ENCODE measurements around the gene LIMS1.
"Not testable (repeated sequence)": the region's sequence is repeated elsewhere in the genome, so short reads cannot be mapped to it uniquely, and the experiment has no call there.

LIMS1 gene

DNA sequence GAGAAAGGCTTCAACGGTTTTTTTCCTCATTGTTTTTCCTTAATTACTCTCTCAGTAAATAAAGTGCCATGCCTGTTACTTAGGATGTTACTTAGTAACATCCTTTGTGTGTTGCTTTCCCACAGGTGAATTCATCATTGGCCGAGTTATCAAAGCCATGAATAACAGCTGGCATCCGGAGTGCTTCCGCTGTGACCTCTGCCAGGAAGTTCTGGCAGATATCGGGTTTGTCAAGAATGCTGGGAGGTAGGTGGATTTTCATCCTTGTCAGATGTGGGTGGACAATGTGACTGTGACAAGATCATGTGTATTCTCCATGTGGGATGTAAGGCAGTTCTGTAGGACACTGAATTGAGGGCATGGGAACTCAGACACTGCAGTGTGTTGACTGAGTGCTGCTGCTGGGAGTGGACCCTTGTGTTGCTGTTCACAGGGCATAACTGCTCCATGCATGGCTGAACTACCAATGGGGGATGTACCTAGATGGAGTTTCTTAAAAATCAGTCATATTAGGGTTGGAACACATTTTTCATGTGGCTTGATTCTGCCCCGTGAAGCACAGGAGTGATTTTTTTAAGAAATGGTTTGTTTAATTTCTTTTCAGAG, 138.0 kb downstream of the LIMS1 start:
- in situ Hi-C loops (cut with HindIII; ENCODE audit: low pct_ligation_motif_present, low pct_unique_long_range_greater_than_20kb, low sequenced_read_pairs); DNase-seq: not testable (repeated sequence)

DNA sequence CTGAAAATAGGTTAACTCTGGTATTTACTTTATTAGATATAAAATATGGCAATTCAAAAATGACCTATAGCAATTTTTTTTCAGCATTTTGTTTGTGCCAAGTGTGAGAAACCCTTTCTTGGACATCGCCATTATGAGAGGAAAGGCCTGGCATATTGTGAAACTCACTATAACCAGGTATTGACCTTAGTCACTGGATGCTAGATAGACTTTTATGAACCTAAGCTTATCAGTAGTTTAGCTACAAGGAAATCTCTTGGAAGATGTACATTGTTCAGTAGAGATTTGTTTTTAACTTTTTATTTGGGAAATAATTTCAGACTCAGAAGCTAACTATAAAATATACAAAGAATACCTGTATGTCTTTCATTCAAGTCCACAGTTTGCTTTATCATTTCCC, 142.3 kb downstream of the LIMS1 start:
- in situ Hi-C loops (cut with HindIII; ENCODE audit: low pct_ligation_motif_present, low pct_unique_long_range_greater_than_20kb, low sequenced_read_pairs); DNase-seq: not testable (repeated sequence)

DNA sequence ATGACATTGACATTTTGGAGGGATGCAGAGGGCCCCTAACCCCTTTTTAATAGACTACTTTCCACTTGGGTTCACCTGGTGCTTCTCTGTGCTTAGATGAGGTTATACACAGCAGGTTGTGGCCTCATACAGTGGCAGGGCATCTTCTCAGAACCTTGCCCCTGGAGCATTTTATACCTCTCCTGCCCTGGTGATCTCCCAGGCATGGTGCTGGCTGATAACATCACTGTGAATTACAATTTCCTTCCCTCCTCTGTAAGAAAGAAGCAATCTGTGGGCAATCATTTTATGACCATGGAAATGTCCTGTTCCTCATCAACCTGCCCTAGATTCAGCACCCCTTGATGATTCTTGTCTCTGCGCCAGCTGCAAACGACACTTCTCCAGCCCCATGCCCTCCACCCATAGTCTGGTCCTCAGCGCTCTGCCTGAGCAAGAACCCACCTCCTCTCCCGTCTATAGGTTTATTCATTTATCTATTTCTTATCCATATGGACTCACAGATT, 143.0 kb downstream of the LIMS1 start:
- in situ Hi-C loops (cut with HindIII; ENCODE audit: low pct_ligation_motif_present, low pct_unique_long_range_greater_than_20kb, low sequenced_read_pairs); DNase-seq: not testable (repeated sequence)

DNA sequence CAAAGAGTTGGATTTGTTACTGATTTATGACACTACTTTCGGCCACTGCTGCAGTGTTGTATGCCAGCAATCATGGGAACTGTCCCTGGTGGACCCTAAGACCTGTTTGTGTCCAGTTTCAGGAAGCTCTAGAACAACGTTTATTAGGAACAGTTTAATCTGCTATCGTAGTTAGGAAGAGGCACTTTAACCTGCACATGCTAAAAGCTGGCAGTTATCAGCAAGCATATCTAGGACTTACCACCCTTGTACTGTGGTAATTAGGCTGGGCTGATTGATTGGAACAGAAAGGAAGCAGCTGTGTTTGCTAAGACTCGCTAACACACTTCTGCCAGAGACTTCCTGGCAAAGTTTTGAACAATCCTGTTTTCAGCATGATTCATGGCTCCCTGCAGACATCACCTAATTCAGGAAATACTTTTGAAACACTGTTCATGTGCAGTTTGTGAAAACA, 144.0 kb downstream of the LIMS1 start:
- DNase-seq; in situ Hi-C loops (cut with HindIII; ENCODE audit: low pct_ligation_motif_present, low pct_unique_long_range_greater_than_20kb, low sequenced_read_pairs): not testable (repeated sequence)

DNA sequence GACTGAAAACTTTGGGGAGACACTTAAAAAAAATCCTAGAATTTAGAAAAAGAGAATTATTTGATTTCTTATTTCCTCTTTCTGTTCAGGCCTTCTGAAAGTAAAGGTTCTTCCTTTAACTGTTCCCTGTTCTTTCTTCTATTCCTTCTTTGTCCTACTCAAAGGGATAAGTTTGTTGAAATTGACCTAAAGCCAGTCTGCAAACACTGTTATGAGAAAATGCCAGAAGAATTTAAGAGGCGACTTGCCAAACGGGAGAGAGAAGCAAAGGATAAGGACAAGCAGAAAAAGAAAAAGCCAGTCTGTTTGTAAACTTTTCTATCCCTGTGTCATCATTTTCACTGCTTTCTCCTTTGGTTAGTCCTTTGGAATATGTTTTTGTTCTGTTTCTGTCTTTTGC, 146.5 kb downstream of the LIMS1 start:
- in situ Hi-C loops (cut with HindIII; ENCODE audit: low pct_ligation_motif_present, low pct_unique_long_range_greater_than_20kb, low sequenced_read_pairs); DNase-seq: not testable (repeated sequence)

DNA sequence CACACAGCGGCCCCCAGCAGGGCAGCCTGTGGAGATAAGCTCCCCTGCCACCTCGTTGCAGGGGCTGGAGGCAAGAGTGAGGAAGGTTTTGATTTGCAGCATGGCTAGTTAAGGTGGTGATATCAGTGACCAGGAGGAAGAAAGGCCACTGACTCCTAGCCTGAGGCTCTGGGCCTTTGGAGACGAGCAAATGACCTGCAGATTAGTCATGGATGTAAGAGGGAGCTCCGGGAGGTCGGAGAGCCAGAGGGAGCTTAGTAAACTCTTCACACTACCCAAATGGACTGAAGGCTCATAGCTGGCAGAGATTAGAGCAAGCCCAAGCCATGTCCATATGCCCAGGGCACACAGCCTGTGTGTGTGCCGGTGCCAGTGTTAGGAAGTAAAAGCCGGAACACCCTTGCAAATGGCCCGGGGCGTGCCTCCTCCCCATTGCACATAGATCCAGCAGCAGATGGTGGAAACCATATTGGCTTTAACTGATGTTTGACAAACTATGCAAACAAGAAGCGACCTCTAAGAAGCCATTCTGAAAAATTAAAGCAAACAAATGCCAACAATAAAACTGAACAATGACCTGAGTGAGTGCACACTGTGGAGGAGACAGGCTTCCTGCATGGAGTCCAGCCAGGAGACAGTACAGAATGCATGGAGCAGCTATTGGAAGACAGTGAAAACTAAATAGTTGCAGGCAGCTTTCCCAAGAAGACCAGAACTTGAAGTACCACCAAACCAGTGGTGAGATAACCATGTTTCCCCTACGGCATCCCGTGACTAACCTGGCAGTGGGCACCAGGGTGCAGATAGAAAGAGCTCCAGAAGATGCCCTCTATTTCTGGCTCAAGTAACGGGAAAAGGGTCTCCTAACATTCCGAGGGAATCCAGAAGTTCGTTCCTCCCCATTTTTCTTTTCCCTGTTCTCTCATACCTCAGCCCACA, 154.8 kb downstream of the LIMS1 start:
- in situ Hi-C loops (cut with HindIII; ENCODE audit: low pct_ligation_motif_present, low pct_unique_long_range_greater_than_20kb, low sequenced_read_pairs) = not testable (repeated sequence)

DNA sequence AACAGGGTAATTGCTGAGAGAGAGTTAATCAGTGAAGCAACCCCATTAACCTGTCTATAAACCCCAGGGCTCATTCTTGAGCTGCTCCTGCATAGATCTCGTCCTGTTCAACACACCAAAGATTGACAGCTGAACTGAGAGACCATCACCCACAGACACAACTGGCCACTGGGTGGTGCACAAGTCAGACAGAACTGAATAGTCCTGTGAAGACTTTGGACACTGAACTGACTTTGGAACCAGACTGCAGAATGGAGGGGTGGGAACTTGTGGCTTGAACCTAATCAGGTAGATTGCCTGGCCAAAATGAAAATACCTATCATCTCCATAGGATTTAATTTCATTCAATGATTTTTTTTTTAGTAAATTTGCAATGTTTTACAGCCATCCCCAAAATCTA, 155.7 kb downstream of the LIMS1 start:
- in situ Hi-C loops (cut with HindIII; ENCODE audit: low pct_ligation_motif_present, low pct_unique_long_range_greater_than_20kb, low sequenced_read_pairs) = not testable (repeated sequence)

More for the DNA sequence above, 154.8 kb downstream of the LIMS1 start:
- peak; percentile 21 for DNase-seq

DNA sequence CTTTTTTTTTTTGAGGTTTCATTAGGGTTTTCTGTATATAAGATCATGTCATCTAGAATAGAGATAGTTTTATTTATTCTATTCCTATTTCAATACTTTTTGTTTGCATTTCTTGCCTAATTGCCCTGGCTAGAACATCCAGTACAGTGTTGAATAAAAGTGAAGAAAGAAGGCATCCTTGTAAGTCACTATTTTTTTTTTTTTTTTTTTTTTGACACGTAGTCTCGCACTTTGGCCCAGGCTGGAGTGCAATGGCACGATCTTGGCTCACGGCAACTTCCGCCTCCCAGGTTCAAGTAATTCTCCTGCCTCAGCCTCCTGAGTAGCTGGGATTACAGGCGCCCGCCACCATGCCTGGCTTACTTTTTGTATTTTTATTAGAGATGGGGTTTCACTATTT, 157.2 kb downstream of the LIMS1 start:
- no peak for DNase-seq
- in situ Hi-C loops (cut with HindIII; ENCODE audit: low pct_ligation_motif_present, low pct_unique_long_range_greater_than_20kb, low sequenced_read_pairs) = no loop called here

More for the DNA sequence above, 155.7 kb downstream of the LIMS1 start:
- DNase-seq = not testable (repeated sequence)

DNA sequence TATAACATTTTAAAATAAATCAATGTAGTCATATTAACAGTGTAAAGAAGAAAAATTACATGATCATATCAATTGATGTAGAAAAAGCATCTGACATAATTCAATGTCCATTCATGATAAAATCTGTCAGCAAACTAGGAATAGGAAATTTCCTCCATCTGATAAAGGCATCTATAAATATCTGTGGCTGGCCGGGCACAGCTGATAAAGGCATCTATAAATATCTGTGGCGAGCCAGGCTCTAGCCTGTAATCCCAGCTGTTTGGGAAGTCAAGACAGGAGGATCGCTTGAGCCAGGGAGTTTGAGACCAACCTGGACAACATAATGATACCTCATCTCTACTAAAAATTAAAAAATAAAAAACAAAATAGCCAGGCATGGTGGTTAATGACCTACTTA, 166.9 kb downstream of the LIMS1 start:
- DNase-seq = no peak
- in situ Hi-C loops (cut with HindIII; ENCODE audit: low pct_ligation_motif_present, low pct_unique_long_range_greater_than_20kb, low sequenced_read_pairs) = no loop called here

DNA sequence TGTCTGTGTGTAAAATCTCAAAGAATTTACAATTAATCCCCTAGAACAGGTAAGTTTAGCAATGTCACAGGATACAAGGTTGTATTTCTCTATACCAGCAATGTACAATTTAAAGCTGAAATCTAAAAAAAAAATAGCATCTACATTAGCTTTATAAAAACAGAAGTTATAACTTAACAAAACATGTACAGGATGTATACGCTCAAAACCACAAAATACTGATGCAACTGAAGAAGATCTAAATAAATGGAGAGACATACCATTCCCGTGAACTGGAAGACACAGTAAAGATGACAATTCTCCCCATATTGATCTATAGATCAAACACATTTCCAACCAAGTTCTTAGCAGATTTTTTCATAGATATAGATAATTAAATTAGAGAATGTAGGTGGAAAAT, 167.5 kb downstream of the LIMS1 start:
- in situ Hi-C loops (cut with HindIII; ENCODE audit: low pct_ligation_motif_present, low pct_unique_long_range_greater_than_20kb, low sequenced_read_pairs) = no loop called here
- DNase-seq = no peak

DNA sequence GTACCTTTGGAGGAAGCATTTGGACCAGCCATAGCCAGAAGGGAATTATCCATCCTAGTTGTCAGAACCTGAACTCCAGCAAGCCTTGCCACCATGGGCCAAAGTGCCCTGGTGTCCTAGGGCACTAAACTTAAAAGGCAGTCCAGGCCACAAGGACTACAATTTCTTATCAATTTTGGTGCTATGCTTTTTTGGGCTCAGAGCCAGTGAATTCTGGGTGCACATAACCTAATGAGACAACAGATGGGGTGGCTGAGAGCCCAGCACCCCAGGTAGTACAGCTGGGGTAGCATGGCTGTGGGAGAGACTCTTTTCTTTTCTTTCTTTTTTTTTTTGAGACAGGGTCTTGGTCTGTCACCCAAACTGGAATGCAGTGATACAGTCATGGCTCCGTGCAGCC, 170.6 kb downstream of the LIMS1 start:
- in situ Hi-C loops (cut with HindIII; ENCODE audit: low pct_ligation_motif_present, low pct_unique_long_range_greater_than_20kb, low sequenced_read_pairs) = no loop called here
- DNase-seq = no peak

DNA sequence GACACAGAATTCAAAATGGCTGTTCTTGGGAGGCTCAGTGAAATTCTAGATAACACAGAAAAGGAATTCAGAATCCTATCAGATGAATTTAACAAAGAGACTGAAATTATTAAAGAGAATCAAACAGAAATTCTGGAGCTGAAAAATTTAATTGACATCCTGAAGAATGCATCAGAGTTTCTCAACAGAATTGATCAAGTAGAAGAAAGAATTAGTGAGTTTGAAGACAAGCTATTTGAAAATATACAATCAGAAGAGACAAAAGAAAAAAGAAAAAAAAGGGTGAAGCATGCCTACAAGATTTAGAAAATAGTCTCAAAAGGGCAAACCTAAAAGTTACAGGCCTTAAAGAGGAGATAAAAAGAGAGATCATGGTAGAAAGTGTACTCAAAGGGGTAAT, 173.0 kb downstream of the LIMS1 start:
- in situ Hi-C loops (cut with HindIII; ENCODE audit: low pct_ligation_motif_present, low pct_unique_long_range_greater_than_20kb, low sequenced_read_pairs) = no loop called here
- no peak for DNase-seq

DNA sequence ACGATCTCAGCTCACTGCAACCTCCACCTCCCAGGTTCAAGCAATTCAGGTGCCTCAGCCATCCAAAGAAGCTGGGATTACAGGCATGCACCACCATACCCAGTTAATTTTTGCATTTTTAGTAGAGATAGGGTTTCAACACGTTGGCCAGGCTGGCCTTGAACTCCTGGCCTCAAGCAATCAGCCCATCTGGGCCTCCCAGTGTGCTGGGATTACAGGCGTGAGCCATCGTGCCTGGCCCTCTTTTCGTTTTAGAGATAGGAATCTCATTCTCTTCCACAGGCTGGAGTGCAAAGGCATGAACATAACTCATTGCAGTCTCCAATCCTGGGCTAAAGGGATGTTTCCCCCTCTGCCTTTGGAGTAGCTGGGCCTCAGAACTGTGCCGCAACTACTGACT, 182.7 kb downstream of the LIMS1 start:
- in situ Hi-C loops (cut with HindIII; ENCODE audit: low pct_ligation_motif_present, low pct_unique_long_range_greater_than_20kb, low sequenced_read_pairs); DNase-seq: not testable (repeated sequence)

DNA sequence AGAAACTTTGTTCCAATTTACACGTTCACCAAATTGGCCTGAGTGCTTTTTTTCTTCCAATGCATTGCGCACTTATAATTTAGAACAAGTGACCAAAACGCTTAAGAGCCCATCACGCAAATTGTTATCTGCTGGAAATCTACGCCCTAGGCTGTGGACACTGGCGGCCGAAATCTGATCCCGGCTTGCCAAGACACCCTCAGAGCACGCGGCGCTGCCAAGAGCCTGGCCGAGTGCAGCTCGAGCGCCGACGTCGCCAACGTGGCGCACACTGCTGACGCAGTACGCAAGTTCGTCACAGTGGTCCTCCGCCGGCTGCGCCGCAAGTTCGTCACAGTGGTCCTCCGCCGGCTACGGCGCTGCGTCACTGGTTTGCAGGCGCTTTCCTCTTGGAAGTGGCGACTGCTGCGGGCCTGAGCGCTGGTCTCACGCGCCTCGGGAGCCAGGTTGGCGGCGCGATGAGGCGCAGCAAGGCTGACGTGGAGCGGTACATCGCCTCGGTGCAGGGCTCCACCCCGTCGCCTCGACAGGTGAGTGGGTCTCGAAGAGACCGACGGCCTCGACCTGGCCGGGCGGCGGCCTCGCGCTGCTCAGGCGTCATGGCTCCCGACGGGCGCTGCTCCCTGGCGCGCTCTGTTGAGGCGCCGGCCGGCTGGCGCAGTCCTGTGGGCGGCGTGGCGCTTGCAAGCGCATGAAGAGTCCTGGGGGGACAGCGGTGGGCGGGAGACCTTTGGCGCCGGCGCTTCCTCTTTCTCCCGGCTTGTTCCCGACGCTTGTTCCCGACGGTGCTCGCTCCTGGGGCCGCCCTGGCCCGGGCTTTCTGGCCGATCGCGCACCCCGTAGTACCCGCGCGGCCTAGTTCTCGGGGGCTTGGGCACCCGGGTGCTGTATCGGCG, 185.1 kb downstream of the LIMS1 start, which contains the start of gene RANBP2:
Gene RANBP2 (plus strand): TSS at position 334 of the 896 bp plus-strand sequence. CDS start 125 bp downstream, at position 459.
- DNase-seq = peak; percentile 99
- in situ Hi-C loops (cut with HindIII; ENCODE audit: low pct_ligation_motif_present, low pct_unique_long_range_greater_than_20kb, low sequenced_read_pairs) = no loop called here

DNA sequence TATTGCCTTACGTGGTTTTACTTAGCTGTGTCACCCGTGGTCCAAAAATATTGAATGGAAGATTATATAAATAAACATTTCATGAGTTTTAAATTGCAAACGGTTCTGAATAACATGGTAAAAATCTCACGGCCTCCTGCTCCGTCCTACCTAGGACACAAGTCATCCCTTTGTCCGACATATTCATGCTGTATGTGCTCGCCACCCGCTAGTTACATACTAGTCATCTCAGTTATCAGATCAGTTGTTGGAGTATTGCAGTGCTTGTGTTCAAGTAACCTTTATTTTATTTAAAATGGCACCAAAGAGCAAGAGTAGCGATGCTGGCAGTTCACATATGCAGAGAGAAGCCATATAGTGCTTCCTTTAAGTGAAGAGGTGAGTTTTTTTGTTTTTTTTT, 191.8 kb downstream of the LIMS1 start:
- DNase-seq; in situ Hi-C loops (cut with HindIII; ENCODE audit: low pct_ligation_motif_present, low pct_unique_long_range_greater_than_20kb, low sequenced_read_pairs): not testable (repeated sequence)

DNA sequence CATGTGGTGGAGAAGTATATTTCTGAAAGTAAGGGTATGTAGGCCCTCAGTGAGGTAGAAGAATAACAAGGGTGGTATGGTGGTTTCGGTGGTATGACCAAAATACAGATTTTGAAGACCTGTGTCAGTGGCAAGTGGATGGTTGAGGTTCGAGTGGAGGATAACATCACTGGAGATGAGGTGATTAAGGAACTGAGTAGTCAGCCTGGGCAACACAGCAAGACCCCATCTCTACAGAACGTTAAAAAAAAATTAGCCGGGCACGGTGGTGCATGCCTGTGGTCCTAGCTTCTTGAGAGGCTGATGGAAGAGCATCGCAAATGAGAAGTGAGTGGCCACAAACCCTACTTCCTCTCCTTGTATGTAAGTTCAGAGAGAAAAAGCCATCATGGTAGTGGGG, 200.4 kb downstream of the LIMS1 start:
- DNase-seq; in situ Hi-C loops (cut with HindIII; ENCODE audit: low pct_ligation_motif_present, low pct_unique_long_range_greater_than_20kb, low sequenced_read_pairs): not testable (repeated sequence)
